ENCODE results near the gene MAP6D1. TPM values are rescaled to one million over a fixed set of nuclear protein-coding genes. Genes with fewer than 3 reads are reported as not detected.

MAP6D1 gene
- total and polyA plus RNA-seq, 2 of the 4 experiments (the other 2 are of a cell fraction), result 2.7 to 5.2 TPM

DNA sequence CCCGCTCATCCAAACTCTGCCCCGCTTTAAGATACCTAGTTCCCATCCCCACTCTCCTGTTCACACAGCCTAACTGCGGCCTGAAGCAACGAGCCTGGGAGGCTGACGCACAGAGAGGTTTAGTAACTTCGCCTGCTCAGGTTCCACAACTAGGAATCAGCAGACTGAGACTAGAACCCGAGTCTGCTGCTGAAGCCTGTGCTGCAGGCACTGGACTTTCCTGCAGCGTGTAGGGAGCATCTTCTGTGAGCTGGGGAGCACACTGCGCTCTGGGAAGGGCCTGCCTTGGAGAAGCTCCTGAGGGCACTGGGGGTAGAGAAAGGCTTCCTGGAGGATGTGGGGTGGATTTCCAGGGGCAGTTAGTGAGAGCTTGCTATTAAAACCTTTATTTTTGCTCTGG, 4.8 kb upstream of the MAP6D1 start:
- no peak overlapping the region for H2AK5ac ChIP-seq (ENCODE audit: low read depth, low read length)
- H2BK20ac ChIP-seq (ENCODE audit: low read depth, low read length), result no peak overlapping the region
- no peak overlapping the region for H2BK5ac ChIP-seq (ENCODE audit: low read depth, low read length, poor library complexity, severe bottlenecking)
- intact Hi-C loops (cut with micrococcal nuclease) (no loop called here), dilution Hi-C loops (cut with HindIII; ENCODE audit: low sequenced_read_pairs, unreplicated experiment) (no loop called here), in situ Hi-C loops (cut with MboI; ENCODE audit: low sequenced_read_pairs) (no loop called here)
- no peaks in the 10 kb centered on the region for H3K9me1 ChIP-seq (ENCODE audit: insufficient read depth, low read length)
- H3K4me1 ChIP-seq (ENCODE audit: control insufficient read depth, insufficient read depth, low read length), result no peaks in the 10 kb centered on the region
- no peak for ATAC-seq (ENCODE audit: low read depth)
- no TSS peak for BruUV-seq (replicated peaks)
- no peak overlapping the region for H3K27ac ChIP-seq (ENCODE audit: insufficient read depth, low read length)
- H3K14ac ChIP-seq (replicated peaks; ENCODE audit: low read depth, low read length), result no peak overlapping the region
- no peaks in the 10 kb centered on the region for H3K27me3 ChIP-seq (ENCODE audit: control insufficient read depth, insufficient read depth, low read length)
- no peak overlapping the region for H2AFZ ChIP-seq (replicated peaks; ENCODE audit: low read length, poor library complexity)
- H2AK9ac ChIP-seq (replicated peaks; ENCODE audit: low read depth, low read length, poor library complexity), result no peak overlapping the region
- H4K91ac ChIP-seq (ENCODE audit: insufficient read depth, low read depth, low read length), result no peak overlapping the region
- H3K79me1 ChIP-seq (ENCODE audit: low read depth in 1 of 2, low read length in 2 of 2), result peaks cover 5 to 12% of the 10 kb centered on the region in 2 experiments; a peak in 2 of 4 replicates
- H3K23ac ChIP-seq (ENCODE audit: low read depth, low read length), result no peak overlapping the region
- no peak overlapping the region for H2BK120ac ChIP-seq (ENCODE audit: low read depth, low read length)
- WGBS, 2 experiments (ENCODE audit: extremely low coverage in 2 of 2, insufficient read length in 1 of 2), result 95% methylated on average over 5 of the region's 9 CpGs; no CpG with 5 or more reads in 1 of the 2 experiments
- H4K5ac ChIP-seq (ENCODE audit: low read depth, low read length), result no peak overlapping the region
- no peak overlapping the region for H2BK15ac ChIP-seq (ENCODE audit: low read depth, low read length)
- H3K18ac ChIP-seq (ENCODE audit: low read depth, low read length), result no peak overlapping the region
- no peak overlapping the region for H3K4ac ChIP-seq (ENCODE audit: low read depth, low read length)
- H4K20me1 ChIP-seq (ENCODE audit: insufficient read depth, low read length), result peaks cover 10% of the 10 kb centered on the region
- H3K9ac ChIP-seq (ENCODE audit: low read depth, low read length), result no peak overlapping the region
- no peak overlapping the region for H3K4me2 ChIP-seq (ENCODE audit: low read depth, low read length)
- H4K8ac ChIP-seq (ENCODE audit: low read depth in 2 of 2, low read length in 2 of 2), result no peak overlapping the region
- H3K36me3 ChIP-seq (ENCODE audit: control insufficient read depth, insufficient read depth, low read length), result peaks cover 39% of the 10 kb centered on the region
- POLR2A ChIA-PET (ENCODE audit: unreplicated experiment), result no interaction called here
- DNase-seq, result no peak
- CTCF ChIA-PET, result no interaction called here
- no peak overlapping the region for H3K4me3 ChIP-seq (ENCODE audit: insufficient read depth, low read depth, low read length)
- no peak for TF ChIP-seq BHLHE40 (IDR thresholded peaks at IDR 0.05; ENCODE audit: low read depth, low read length)
- TF ChIP-seq SMC3 (IDR thresholded peaks at IDR 0.05; ENCODE audit: low read depth, low read length), result no peak
- no peak for TF ChIP-seq NFE2L2 (IDR thresholded peaks at IDR 0.05; ENCODE audit: low read depth, low read length)
- TF ChIP-seq MAZ (IDR thresholded peaks at IDR 0.05; ENCODE audit: borderline replicate concordance, low read depth, low read length), result no peak
- TF ChIP-seq MAFK (IDR thresholded peaks at IDR 0.05; ENCODE audit: low read depth, low read length), result no peak
- no peak for TF ChIP-seq MXI1 (IDR thresholded peaks at IDR 0.05; ENCODE audit: borderline replicate concordance, low read depth, low read length)
- H3K9me3 ChIP-seq (ENCODE audit: control insufficient read depth, insufficient read depth, low read length), result no peaks in the 10 kb centered on the region
- H3K56ac ChIP-seq (ENCODE audit: extremely low read depth, insufficient read depth, low read length), result no peak overlapping the region

All from IMR-90 (cell line).